Measurements from ENCODE around the gene NDUFA13.

The NDUFA13 gene

GRCh38 chr19:19482809-19483596 is 33.0 kb upstream of the NDUFA13 start:
- H3K9ac ChIP-seq (ENCODE audit: low read length), result no peak overlapping the region
- peaks cover 12% of the 10 kb centered on the region for H3K4me1 ChIP-seq (ENCODE audit: control insufficient read depth, insufficient read depth, low read length)
- no peaks in the 10 kb centered on the region for H3K9me3 ChIP-seq (ENCODE audit: control insufficient read depth, low read length)
- H3K27me3 ChIP-seq (replicated peaks; ENCODE audit: control insufficient read depth, insufficient read depth, low read length), result no peaks in the 10 kb centered on the region
- H3K4me3 ChIP-seq (ENCODE audit: low read length), result no peak overlapping the region
- DNase-seq (ENCODE audit: low read depth), result no peak
- H3K36me3 ChIP-seq (ENCODE audit: control insufficient read depth, insufficient read depth, low read length, severe bottlenecking), result peaks cover 16% of the 10 kb centered on the region

- no peak overlapping the region for H3K4me3 ChIP-seq (ENCODE audit: low read length)
- peaks cover 33% of the 10 kb centered on the region for H3K4me1 ChIP-seq (ENCODE audit: control insufficient read depth, insufficient read depth, low read length)
- H3K27me3 ChIP-seq (replicated peaks; ENCODE audit: control insufficient read depth, insufficient read depth, low read length), result no peaks in the 10 kb centered on the region
- peaks cover 14% of the 10 kb centered on the region for H3K36me3 ChIP-seq (ENCODE audit: control insufficient read depth, insufficient read depth, low read length, severe bottlenecking)
- DNase-seq (ENCODE audit: low read depth), result no peak
- H3K9me3 ChIP-seq (ENCODE audit: control insufficient read depth, low read length), result no peaks in the 10 kb centered on the region
- no peak overlapping the region for H3K9ac ChIP-seq (ENCODE audit: low read length)
Observed at GRCh38 chr19:19485161-19485997, 30.6 kb upstream of the NDUFA13 start.

DNA sequence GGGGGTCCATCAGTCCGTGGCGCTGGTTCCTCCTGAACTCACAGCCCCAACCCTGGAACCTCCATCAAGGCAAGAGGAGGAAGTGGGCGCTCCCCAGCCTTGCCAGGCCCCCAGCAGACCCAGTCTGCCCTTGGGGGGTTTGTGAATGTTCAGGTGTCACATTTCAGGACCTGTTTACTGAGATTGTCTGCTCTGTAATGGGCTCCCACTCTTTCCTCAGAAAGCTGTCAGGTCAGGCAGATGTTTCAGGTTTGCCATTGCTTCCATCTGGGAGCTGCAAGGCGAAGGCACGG is 30.1 kb upstream of the NDUFA13 start:
- H3K9ac ChIP-seq (ENCODE audit: low read length), result no peak overlapping the region
- no peaks in the 10 kb centered on the region for H3K27me3 ChIP-seq (replicated peaks; ENCODE audit: control insufficient read depth, insufficient read depth, low read length)
- H3K9me3 ChIP-seq (ENCODE audit: control insufficient read depth, low read length), result no peaks in the 10 kb centered on the region
- no peak for DNase-seq (ENCODE audit: low read depth)
- peaks cover 10% of the 10 kb centered on the region for H3K36me3 ChIP-seq (ENCODE audit: control insufficient read depth, insufficient read depth, low read length, severe bottlenecking)
- peaks cover 33% of the 10 kb centered on the region for H3K4me1 ChIP-seq (ENCODE audit: control insufficient read depth, insufficient read depth, low read length)
- H3K4me3 ChIP-seq (ENCODE audit: low read length), result no peak overlapping the region

DNA sequence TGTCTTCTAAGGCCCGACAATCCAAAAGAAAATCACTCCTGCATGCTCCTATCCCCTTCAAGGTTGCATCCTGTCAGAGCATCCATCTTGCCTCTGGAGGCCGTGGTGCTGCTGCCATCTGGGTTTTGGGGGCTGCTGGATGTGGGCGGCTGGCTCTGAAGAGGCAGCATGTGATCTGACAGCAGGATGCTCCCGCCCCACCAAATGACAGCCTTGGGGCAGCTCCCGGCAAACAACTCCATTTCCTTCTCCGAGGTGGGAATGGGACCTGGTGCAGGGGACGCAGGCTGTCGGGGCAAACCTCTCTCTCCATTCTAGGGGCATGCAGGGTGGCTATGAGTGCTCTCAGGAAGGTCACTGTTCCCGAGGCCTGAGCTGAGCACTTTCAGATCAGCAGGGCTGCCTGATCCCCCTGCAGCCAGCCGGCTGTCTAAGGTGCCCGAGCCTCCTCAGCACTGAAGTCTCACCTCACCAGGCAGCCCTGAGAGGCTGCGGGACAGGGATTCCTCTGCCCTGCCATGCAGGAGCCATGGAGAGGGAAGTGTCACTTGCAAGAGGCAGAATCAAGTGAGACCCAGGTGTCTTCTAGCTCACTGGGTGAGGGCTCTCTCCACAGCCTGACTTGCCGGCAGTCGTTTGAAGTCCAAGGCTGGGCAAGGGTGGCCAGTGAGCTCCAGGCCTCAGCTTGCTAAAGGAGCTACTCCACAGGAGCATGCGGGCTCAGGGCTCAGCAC is 29.5 kb upstream of the NDUFA13 start:
- H3K36me3 ChIP-seq (ENCODE audit: control insufficient read depth, insufficient read depth, low read length, severe bottlenecking), result peaks cover 6% of the 10 kb centered on the region

GRCh38 chr19:19487077-19487949 is 28.7 kb upstream of the NDUFA13 start:
- H3K36me3 ChIP-seq (ENCODE audit: control insufficient read depth, insufficient read depth, low read length, severe bottlenecking), result peaks cover 10% of the 10 kb centered on the region
- H3K27me3 ChIP-seq (replicated peaks; ENCODE audit: control insufficient read depth, insufficient read depth, low read length), result no peaks in the 10 kb centered on the region
- no peak for DNase-seq (ENCODE audit: low read depth)
- no peak overlapping the region for H3K4me3 ChIP-seq (ENCODE audit: low read length)
- H3K9ac ChIP-seq (ENCODE audit: low read length), result no peak overlapping the region
- no peaks in the 10 kb centered on the region for H3K9me3 ChIP-seq (ENCODE audit: control insufficient read depth, low read length)
- peaks cover 33% of the 10 kb centered on the region for H3K4me1 ChIP-seq (ENCODE audit: control insufficient read depth, insufficient read depth, low read length)

More for the DNA sequence above, 29.5 kb upstream of the NDUFA13 start:
- Histone ChIP-seq H3K9me3 (ENCODE audit: control insufficient read depth, low read length) (no peaks in the 10 kb centered on the region), H3K27me3 (replicated peaks; ENCODE audit: control insufficient read depth, insufficient read depth, low read length) (no peaks in the 10 kb centered on the region), H3K4me1 (ENCODE audit: control insufficient read depth, insufficient read depth, low read length) (peaks cover 33% of the 10 kb centered on the region), H3K4me3 (ENCODE audit: low read length) (no peak overlapping the region), H3K9ac (ENCODE audit: low read length) (no peak overlapping the region)
- no peak for DNase-seq (ENCODE audit: low read depth)

GRCh38 chr19:19487950-19488874 is 27.8 kb upstream of the NDUFA13 start:
- peak overlapping the region; percentile 84 for H3K9ac ChIP-seq (ENCODE audit: low read length)
- no peak for DNase-seq (ENCODE audit: low read depth)
- peak overlapping the region; percentile 76 for H3K4me3 ChIP-seq (ENCODE audit: low read length)
- peaks cover 14% of the 10 kb centered on the region for H3K36me3 ChIP-seq (ENCODE audit: control insufficient read depth, insufficient read depth, low read length, severe bottlenecking)
- H3K4me1 ChIP-seq (ENCODE audit: control insufficient read depth, insufficient read depth, low read length), result peaks cover 33% of the 10 kb centered on the region
- H3K9me3 ChIP-seq (ENCODE audit: control insufficient read depth, low read length), result no peaks in the 10 kb centered on the region
- H3K27me3 ChIP-seq (replicated peaks; ENCODE audit: control insufficient read depth, insufficient read depth, low read length), result no peaks in the 10 kb centered on the region

GRCh38 chr19:19488875-19489690 is 26.9 kb upstream of the NDUFA13 start:
- peaks cover 33% of the 10 kb centered on the region for H3K4me1 ChIP-seq (ENCODE audit: control insufficient read depth, insufficient read depth, low read length)
- DNase-seq (ENCODE audit: low read depth), result peak; percentile 90

DNA sequence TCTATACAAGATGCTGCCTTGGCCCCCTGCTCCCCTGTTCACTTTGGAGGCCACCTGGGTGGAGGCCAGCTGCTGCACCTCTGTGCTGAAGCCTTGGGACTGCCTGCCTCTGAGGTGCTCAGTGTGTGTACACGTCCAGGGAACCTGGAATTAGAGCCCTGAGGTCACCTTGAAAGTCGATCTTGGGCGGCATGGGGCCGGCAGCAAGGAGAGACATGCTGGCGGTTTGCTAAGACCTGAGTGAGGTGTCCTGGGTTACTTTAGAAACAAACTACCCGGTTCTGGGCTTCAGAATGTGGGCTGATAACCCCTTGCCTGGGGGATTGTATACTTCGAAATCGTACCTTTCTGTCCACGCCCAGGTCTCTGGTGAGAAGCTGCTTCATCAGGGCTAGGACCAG is 26.2 kb upstream of the NDUFA13 start:
- peak overlapping the region; percentile 76 for H3K4me3 ChIP-seq (ENCODE audit: low read length)
- no peaks in the 10 kb centered on the region for H3K27me3 ChIP-seq (replicated peaks; ENCODE audit: control insufficient read depth, insufficient read depth, low read length)
- peak overlapping the region; percentile 84 for H3K9ac ChIP-seq (ENCODE audit: low read length)
- peaks cover 25% of the 10 kb centered on the region for H3K36me3 ChIP-seq (ENCODE audit: control insufficient read depth, insufficient read depth, low read length, severe bottlenecking)
- H3K4me1 ChIP-seq (ENCODE audit: control insufficient read depth, insufficient read depth, low read length), result peaks cover 32% of the 10 kb centered on the region
- no peaks in the 10 kb centered on the region for H3K9me3 ChIP-seq (ENCODE audit: control insufficient read depth, low read length)
- DNase-seq (ENCODE audit: low read depth), result no peak

More at GRCh38 chr19:19488875-19489690, 26.9 kb upstream of the NDUFA13 start:
- H3K4me3 ChIP-seq (ENCODE audit: low read length), result peak overlapping the region; percentile 76
- peaks cover 18% of the 10 kb centered on the region for H3K36me3 ChIP-seq (ENCODE audit: control insufficient read depth, insufficient read depth, low read length, severe bottlenecking)
- H3K27me3 ChIP-seq (replicated peaks; ENCODE audit: control insufficient read depth, insufficient read depth, low read length), result no peaks in the 10 kb centered on the region
- H3K9me3 ChIP-seq (ENCODE audit: control insufficient read depth, low read length), result no peaks in the 10 kb centered on the region
- peak overlapping the region; percentile 84 for H3K9ac ChIP-seq (ENCODE audit: low read length)

GRCh38 chr19:19490214-19490968 is 25.6 kb upstream of the NDUFA13 start:
- H3K9ac ChIP-seq (ENCODE audit: low read length), result peak overlapping the region; percentile 84
- peaks cover 26% of the 10 kb centered on the region for H3K4me1 ChIP-seq (ENCODE audit: control insufficient read depth, insufficient read depth, low read length)
- peaks cover 26% of the 10 kb centered on the region for H3K36me3 ChIP-seq (ENCODE audit: control insufficient read depth, insufficient read depth, low read length, severe bottlenecking)
- H3K4me3 ChIP-seq (ENCODE audit: low read length), result peak overlapping the region; percentile 76
- H3K27me3 ChIP-seq (replicated peaks; ENCODE audit: control insufficient read depth, insufficient read depth, low read length), result no peaks in the 10 kb centered on the region
- DNase-seq (ENCODE audit: low read depth), result peak; percentile 92
- no peaks in the 10 kb centered on the region for H3K9me3 ChIP-seq (ENCODE audit: control insufficient read depth, low read length)
